ENCODE measurements around the gene ITGAX. TPM values are rescaled to one million over a fixed set of nuclear protein-coding genes. Genes with fewer than 3 reads are reported as not detected.

ITGAX gene
- total and polyA plus RNA-seq, 2 experiments from 2014 or later, result not detected

GRCh38 chr16:31412750-31413149 lies 57.8 kb downstream of the ITGAX start (continued):
- TF ChIP-seq ZNF462 (CRISPR knock-in tag; IDR thresholded peaks at IDR 0.05), result no peak
- TF ChIP-seq CREB1 (CRISPR knock-in tag; IDR thresholded peaks at IDR 0.05; ENCODE audit: low read depth), result no peak
- TF ChIP-seq ZNF114 (CRISPR knock-in tag; IDR thresholded peaks at IDR 0.05), result no peak
- no peak for TF ChIP-seq EZH2phosphoT487 (IDR thresholded peaks at IDR 0.05; ENCODE audit: unreplicated experiment)

- Histone ChIP-seq H3K9me2 (ENCODE audit: insufficient read depth) (no peaks in the 10 kb centered on the region), H2AFZ (no peak overlapping the region), H4K20me1 (replicated peaks; ENCODE audit: insufficient read depth) (no peaks in the 10 kb centered on the region), H3K79me2 (replicated peaks; ENCODE audit: insufficient read depth) (no peaks in the 10 kb centered on the region), H3K36me3 (ENCODE audit: insufficient read depth) (no peaks in the 10 kb centered on the region), H3K4me1 (ENCODE audit: insufficient read depth) (no peaks in the 10 kb centered on the region), H3F3A (replicated peaks; ENCODE audit: low read depth) (no peaks in the 10 kb centered on the region), H3K4me2 (no peak overlapping the region), H3K27ac (ENCODE audit: low read depth) (no peak overlapping the region), H3K4me3 (no peak overlapping the region), H3K27me3 (ENCODE audit: insufficient read depth) (no peaks in the 10 kb centered on the region)
- TF ChIP-seq ZNF114 (CRISPR knock-in tag; IDR thresholded peaks at IDR 0.05) (no peak), CREB1 (CRISPR knock-in tag; IDR thresholded peaks at IDR 0.05; ENCODE audit: low read depth) (no peak), NANOG (IDR thresholded peaks at IDR 0.05; ENCODE audit: borderline replicate concordance) (no peak), ZNF331 (CRISPR knock-in tag; IDR thresholded peaks at IDR 0.05; ENCODE audit: low read depth) (no peak), ETS1 (IDR thresholded peaks at IDR 0.05) (no peak), EZH2 (IDR thresholded peaks at IDR 0.05; ENCODE audit: low read depth, unreplicated experiment) (no peak), JUNB (IDR thresholded peaks at IDR 0.05; ENCODE audit: unreplicated experiment) (no peak), REST (IDR thresholded peaks at IDR 0.05; ENCODE audit: unreplicated experiment) (no peak)
- Mint-ChIP-seq H3K36me3 (ENCODE audit: low read depth) (no peaks in the 10 kb centered on the region; the same call in 2 of the 3 replicates), H3K27ac (no peak overlapping the region), H3K27me3 (ENCODE audit: insufficient read depth, low read depth, poor library complexity) (peaks cover 12% of the 10 kb centered on the region), H3K4me1 (no peaks in the 10 kb centered on the region), H3K4me3 (no peak overlapping the region), H3K9me3 (peaks cover 2% of the 10 kb centered on the region; the same call in 2 of the 3 replicates)
- ATAC-seq (no peak), DNase-seq (ENCODE audit: low spot score) (no peak)
These were observed 58.4 kb downstream of the ITGAX start for GRCh38 chr16:31413381-31413780.

Measured in GM23338 (cell line).